ENCODE measurements around the gene ACOT4. TPM values are rescaled to one million over a fixed set of nuclear protein-coding genes. Genes with fewer than 3 reads are reported as not detected.
A peak's percentile ranks its signal among the peaks of the same experiment; 100 is the strongest.
"Not testable (repeated sequence)": the region's sequence is repeated elsewhere in the genome, so short reads cannot be mapped to it uniquely, and the experiment has no call there.

ACOT4 gene, protein sequence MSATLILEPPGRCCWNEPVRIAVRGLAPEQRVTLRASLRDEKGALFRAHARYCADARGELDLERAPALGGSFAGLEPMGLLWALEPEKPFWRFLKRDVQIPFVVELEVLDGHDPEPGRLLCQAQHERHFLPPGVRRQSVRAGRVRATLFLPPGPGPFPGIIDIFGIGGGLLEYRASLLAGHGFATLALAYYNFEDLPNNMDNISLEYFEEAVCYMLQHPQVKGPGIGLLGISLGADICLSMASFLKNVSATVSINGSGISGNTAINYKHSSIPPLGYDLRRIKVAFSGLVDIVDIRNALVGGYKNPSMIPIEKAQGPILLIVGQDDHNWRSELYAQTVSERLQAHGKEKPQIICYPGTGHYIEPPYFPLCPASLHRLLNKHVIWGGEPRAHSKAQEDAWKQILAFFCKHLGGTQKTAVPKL
- not detected in 2 replicates for total RNA-seq (2022)
- percentile 12 among the genes with signal in this experiment for Bru-seq, nascent RNA
- BruChase-seq, experiment 1, labeled RNA remaining after a 6-hour chase: percentile 12 among the genes with signal in this experiment
- percentile 12 among the genes with signal in this experiment for BruChase-seq, experiment 2, labeled RNA remaining after a 2-hour chase
- long read RNA-seq: 0 reads

DNA sequence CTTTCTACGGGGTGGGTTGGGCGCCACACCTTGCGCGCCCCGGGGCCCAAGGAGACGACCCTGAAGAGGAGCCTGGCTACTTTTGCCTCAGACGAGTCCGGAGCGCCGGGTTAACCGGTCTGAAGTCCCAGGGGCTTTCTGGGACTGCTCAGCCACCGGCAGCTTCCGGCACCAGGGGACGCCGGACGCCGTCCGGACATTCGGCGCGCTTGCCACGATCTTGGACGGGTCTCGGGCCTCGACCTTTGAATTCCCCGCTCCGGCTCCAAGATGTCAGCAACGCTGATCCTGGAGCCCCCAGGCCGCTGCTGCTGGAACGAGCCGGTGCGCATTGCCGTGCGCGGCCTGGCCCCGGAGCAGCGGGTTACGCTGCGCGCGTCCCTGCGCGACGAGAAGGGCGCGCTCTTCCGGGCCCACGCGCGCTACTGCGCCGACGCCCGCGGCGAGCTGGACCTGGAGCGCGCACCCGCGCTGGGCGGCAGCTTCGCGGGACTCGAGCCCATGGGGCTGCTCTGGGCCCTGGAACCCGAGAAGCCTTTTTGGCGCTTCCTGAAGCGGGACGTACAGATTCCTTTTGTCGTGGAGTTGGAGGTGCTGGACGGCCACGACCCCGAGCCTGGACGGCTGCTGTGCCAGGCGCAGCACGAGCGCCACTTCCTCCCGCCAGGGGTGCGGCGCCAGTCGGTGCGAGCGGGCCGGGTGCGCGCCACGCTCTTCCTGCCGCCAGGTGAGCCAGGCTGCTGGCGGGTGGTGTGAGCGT, at the start of gene ACOT4:
Gene ACOT4, plus strand, starts transcription at position 184 of the 760 bp plus-strand sequence. Its CDS starts 87 bp downstream, at position 271.
- intact Hi-C loops (cut with micrococcal nuclease): no loop called here
- H3K4me3 Mint-ChIP-seq (ENCODE audit: unreplicated experiment): no peak within 1 kb of the TSS
- H3K27ac Mint-ChIP-seq (ENCODE audit: low read depth, unreplicated experiment): no peak within 1 kb of the TSS
- no peaks in the 10 kb centered on the region for H3K27me3 Mint-ChIP-seq (ENCODE audit: insufficient read depth, unreplicated experiment)
- no peaks in the 10 kb centered on the region for H3K9me3 Mint-ChIP-seq (ENCODE audit: unreplicated experiment)
- DNase-seq (ENCODE audit: unreplicated experiment): no peak
- TF ChIP-seq, protein P1, sequence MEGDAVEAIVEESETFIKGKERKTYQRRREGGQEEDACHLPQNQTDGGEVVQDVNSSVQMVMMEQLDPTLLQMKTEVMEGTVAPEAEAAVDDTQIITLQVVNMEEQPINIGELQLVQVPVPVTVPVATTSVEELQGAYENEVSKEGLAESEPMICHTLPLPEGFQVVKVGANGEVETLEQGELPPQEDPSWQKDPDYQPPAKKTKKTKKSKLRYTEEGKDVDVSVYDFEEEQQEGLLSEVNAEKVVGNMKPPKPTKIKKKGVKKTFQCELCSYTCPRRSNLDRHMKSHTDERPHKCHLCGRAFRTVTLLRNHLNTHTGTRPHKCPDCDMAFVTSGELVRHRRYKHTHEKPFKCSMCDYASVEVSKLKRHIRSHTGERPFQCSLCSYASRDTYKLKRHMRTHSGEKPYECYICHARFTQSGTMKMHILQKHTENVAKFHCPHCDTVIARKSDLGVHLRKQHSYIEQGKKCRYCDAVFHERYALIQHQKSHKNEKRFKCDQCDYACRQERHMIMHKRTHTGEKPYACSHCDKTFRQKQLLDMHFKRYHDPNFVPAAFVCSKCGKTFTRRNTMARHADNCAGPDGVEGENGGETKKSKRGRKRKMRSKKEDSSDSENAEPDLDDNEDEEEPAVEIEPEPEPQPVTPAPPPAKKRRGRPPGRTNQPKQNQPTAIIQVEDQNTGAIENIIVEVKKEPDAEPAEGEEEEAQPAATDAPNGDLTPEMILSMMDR (IDR thresholded peaks at IDR 0.05; ENCODE audit: unreplicated experiment): no peak
- no TSS peak for BruUV-seq (replicated peaks)
- CTCF ChIA-PET: no interaction called here
- H3K36me3 Mint-ChIP-seq (ENCODE audit: insufficient read depth, unreplicated experiment): peaks cover 6% of the 10 kb centered on the region
- POLR2A ChIA-PET: no interaction called here
- H3K4me1 Mint-ChIP-seq (ENCODE audit: insufficient read depth, unreplicated experiment): no peaks in the 10 kb centered on the region

DNA sequence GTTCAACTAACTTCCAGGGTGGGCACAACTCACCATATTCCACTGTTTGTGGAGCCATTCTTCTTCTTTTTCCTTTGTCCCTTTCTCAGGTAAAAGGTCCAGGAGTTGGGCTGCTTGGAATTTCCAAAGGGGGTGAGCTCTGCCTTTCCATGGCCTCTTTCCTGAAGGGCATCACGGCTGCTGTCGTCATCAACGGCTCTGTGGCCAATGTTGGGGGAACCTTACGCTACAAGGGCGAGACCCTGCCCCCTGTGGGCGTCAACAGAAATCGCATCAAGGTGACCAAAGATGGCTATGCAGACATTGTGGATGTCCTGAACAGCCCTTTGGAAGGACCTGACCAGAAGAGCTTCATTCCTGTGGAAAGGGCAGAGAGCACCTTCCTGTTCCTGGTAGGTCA, 48.7 kb upstream of the ACOT4 start:
- BruUV-seq (replicated peaks); H3K9me3 Mint-ChIP-seq (ENCODE audit: unreplicated experiment); H3K4me3 Mint-ChIP-seq (ENCODE audit: unreplicated experiment); H3K4me1 Mint-ChIP-seq (ENCODE audit: insufficient read depth, unreplicated experiment); intact Hi-C loops (cut with micrococcal nuclease); H3K27ac Mint-ChIP-seq (ENCODE audit: low read depth, unreplicated experiment); H3K27me3 Mint-ChIP-seq (ENCODE audit: insufficient read depth, unreplicated experiment); DNase-seq (ENCODE audit: unreplicated experiment); H3K36me3 Mint-ChIP-seq (ENCODE audit: insufficient read depth, unreplicated experiment); CTCF ChIA-PET: not testable (repeated sequence)
- POLR2A ChIA-PET: interaction anchor here (0.7 kb wide), 1 partner anchor 249 kb away, joined by 3 read pairs; no protein-coding TSS in a partner anchor

GRCh38 chr14:73545353-73545752, 46.3 kb upstream of the ACOT4 start:
- BruUV-seq (replicated peaks); H3K4me1 Mint-ChIP-seq (ENCODE audit: insufficient read depth, unreplicated experiment); H3K27me3 Mint-ChIP-seq (ENCODE audit: insufficient read depth, unreplicated experiment); DNase-seq (ENCODE audit: unreplicated experiment); H3K27ac Mint-ChIP-seq (ENCODE audit: low read depth, unreplicated experiment); CTCF ChIA-PET; H3K9me3 Mint-ChIP-seq (ENCODE audit: unreplicated experiment); H3K4me3 Mint-ChIP-seq (ENCODE audit: unreplicated experiment); intact Hi-C loops (cut with micrococcal nuclease); H3K36me3 Mint-ChIP-seq (ENCODE audit: insufficient read depth, unreplicated experiment): not testable (repeated sequence)
- POLR2A ChIA-PET: interaction anchor here (1.1 kb wide), 1 partner anchor 25 kb away, joined by 4 read pairs; no protein-coding TSS in a partner anchor

- H3K4me1 Mint-ChIP-seq (ENCODE audit: insufficient read depth, unreplicated experiment); POLR2A ChIA-PET; CTCF ChIA-PET: not testable (repeated sequence)
These were observed 42.6 kb upstream of the ACOT4 start for GRCh38 chr14:73549097-73549496.

DNA sequence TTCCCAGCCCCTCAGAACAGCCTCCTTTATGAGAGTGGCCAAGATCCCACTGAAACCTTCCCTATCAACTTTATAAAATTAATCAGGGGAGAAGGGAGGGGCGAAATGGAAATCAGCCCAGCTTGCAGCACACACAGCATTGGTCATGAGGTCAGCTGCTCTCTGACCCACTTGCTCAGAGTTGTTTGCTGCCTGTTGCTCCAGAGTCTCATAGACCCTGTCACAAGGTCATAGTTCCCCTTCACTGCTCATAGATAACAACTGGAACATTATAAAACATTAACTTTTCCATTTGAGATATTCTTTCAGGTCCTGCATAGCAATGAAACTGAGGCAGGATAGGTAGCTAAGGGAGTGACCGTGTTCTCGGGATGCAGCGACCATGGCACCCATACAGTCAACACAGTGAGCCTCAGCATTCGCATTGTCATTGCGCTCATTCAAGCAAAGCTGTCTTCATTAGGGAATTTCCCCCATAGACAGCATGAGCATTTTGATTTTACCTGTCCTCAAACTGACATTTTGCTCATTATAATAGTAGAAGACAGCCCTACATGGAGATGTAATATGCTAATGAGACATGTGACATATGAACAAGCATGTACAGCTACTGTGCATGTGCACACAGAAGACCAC, 41.7 kb upstream of the ACOT4 start:
- CTCF ChIA-PET; H3K36me3 Mint-ChIP-seq (ENCODE audit: insufficient read depth, unreplicated experiment); DNase-seq (ENCODE audit: unreplicated experiment); H3K27me3 Mint-ChIP-seq (ENCODE audit: insufficient read depth, unreplicated experiment); intact Hi-C loops (cut with micrococcal nuclease); H3K9me3 Mint-ChIP-seq (ENCODE audit: unreplicated experiment); H3K4me3 Mint-ChIP-seq (ENCODE audit: unreplicated experiment); BruUV-seq (replicated peaks); H3K27ac Mint-ChIP-seq (ENCODE audit: low read depth, unreplicated experiment); H3K4me1 Mint-ChIP-seq (ENCODE audit: insufficient read depth, unreplicated experiment); POLR2A ChIA-PET: not testable (repeated sequence)

More at GRCh38 chr14:73549097-73549496, 42.6 kb upstream of the ACOT4 start:
- H3K4me3 Mint-ChIP-seq (ENCODE audit: unreplicated experiment); DNase-seq (ENCODE audit: unreplicated experiment); intact Hi-C loops (cut with micrococcal nuclease); H3K27ac Mint-ChIP-seq (ENCODE audit: low read depth, unreplicated experiment); H3K36me3 Mint-ChIP-seq (ENCODE audit: insufficient read depth, unreplicated experiment); H3K9me3 Mint-ChIP-seq (ENCODE audit: unreplicated experiment); H3K27me3 Mint-ChIP-seq (ENCODE audit: insufficient read depth, unreplicated experiment); BruUV-seq (replicated peaks): not testable (repeated sequence)
